Activated CD4-positive, alpha-beta T cell treated with anti-CD3 and anti-CD28 coated beads, Interleukin-2, amount 50 U/mL, for 24 hours (primary cell): ENCODE measurements around the gene NPTN.

Experiments used
- DNase-seq, 2 donors: peaks; one replicate each; pipeline ENCODE4 v3.0.0-alpha.2; 2020; ENCODE audit warnings: low read depth in 1 of 2, low spot score in 1 of 2

Gene NPTN

GRCh38 chr15:73632670-73633058 lies 525 bp downstream of the NPTN start:
- DNase-seq: no peak

- no peak for DNase-seq
Observed at GRCh38 chr15:73631915-73632669, 1.1 kb downstream of the NPTN start.

GRCh38 chr15:73630921-73631362 lies 2.2 kb downstream of the NPTN start:
- DNase-seq: no peak

GRCh38 chr15:73629798-73630429 lies 3.3 kb downstream of the NPTN start:
- no peak for DNase-seq

- DNase-seq: no peak
Observed at GRCh38 chr15:73628976-73629797, 4.0 kb downstream of the NPTN start.

- DNase-seq: no peak
Observed at GRCh38 chr15:73628102-73628501, 5.1 kb downstream of the NPTN start.

- no peak for DNase-seq
Observed at GRCh38 chr15:73626072-73626471, 7.1 kb downstream of the NPTN start.

- no peak for DNase-seq
Observed at GRCh38 chr15:73624530-73624929, 8.7 kb downstream of the NPTN start.

- no peak for DNase-seq
Observed at GRCh38 chr15:73621286-73621826, 11.8 kb downstream of the NPTN start.

GRCh38 chr15:73620078-73620477 lies 13.1 kb downstream of the NPTN start:
- DNase-seq: no peak

GRCh38 chr15:73617913-73618312 lies 15.3 kb downstream of the NPTN start:
- DNase-seq: no peak

GRCh38 chr15:73617301-73617831 lies 15.8 kb downstream of the NPTN start:
- DNase-seq: no peak

GRCh38 chr15:73608941-73609340 lies 24.2 kb downstream of the NPTN start:
- no peak for DNase-seq

- DNase-seq: no peak
Observed at GRCh38 chr15:73608475-73608874, 24.7 kb downstream of the NPTN start.

- no peak for DNase-seq
Observed at GRCh38 chr15:73607843-73608242, 25.3 kb downstream of the NPTN start.

- no peak for DNase-seq
Observed at GRCh38 chr15:73607405-73607804, 25.8 kb downstream of the NPTN start.

- no peak for DNase-seq
Observed at GRCh38 chr15:73605759-73606436, 27.3 kb downstream of the NPTN start.

- no peak for DNase-seq
Observed at GRCh38 chr15:73604477-73604876, 28.7 kb downstream of the NPTN start.

- no peak for DNase-seq
Observed at GRCh38 chr15:73602992-73603391, 30.2 kb downstream of the NPTN start.

GRCh38 chr15:73602446-73602843 lies 30.7 kb downstream of the NPTN start:
- no peak for DNase-seq
